Measurements from ENCODE around the gene SELENOW. TPM values are rescaled to one million over a fixed set of nuclear protein-coding genes. Genes with fewer than 3 reads are reported as not detected.
A peak's percentile ranks its signal among the peaks of the same experiment; 100 is the strongest.

Gene SELENOW
- total RNA-seq, 3 donors from 2014 or later (not counting 1 experiment from before 2014, with no cell fraction given), result 90.5 to 104 (median 97.2) TPM

GRCh38 chr19:47749326-47749725 is 29.2 kb upstream of the SELENOW start:
- WGBS (ENCODE audit: insufficient coverage), result 16% methylated on average over 3 of the region's 3 CpGs
- Histone ChIP-seq H3K4me3 (ENCODE audit: low read length) (no peak overlapping the region), H3K27me3 (ENCODE audit: control insufficient read depth, insufficient read depth, low read length) (no peaks in the 10 kb centered on the region), H3K9me3 (ENCODE audit: control insufficient read depth, insufficient read depth, low read length) (no peaks in the 10 kb centered on the region), H3K36me3 (ENCODE audit: control insufficient read depth, insufficient read depth, low read length) (peaks cover 60% of the 10 kb centered on the region), H3K4me1 (ENCODE audit: control insufficient read depth, insufficient read depth, low read length) (peaks cover 27% of the 10 kb centered on the region), H3K27ac (ENCODE audit: low read length) (no peak overlapping the region)
- peaks cover 19 to 27% of the 10 kb centered on the region in 2 donors for H3K4me1 Mint-ChIP-seq
- no peaks in the 10 kb centered on the region for H3K36me3 Mint-ChIP-seq
- no peaks in the 10 kb centered on the region for H3K27me3 Mint-ChIP-seq (ENCODE audit: low read depth in 2 of 2)
- TF ChIP-seq, protein P1, sequence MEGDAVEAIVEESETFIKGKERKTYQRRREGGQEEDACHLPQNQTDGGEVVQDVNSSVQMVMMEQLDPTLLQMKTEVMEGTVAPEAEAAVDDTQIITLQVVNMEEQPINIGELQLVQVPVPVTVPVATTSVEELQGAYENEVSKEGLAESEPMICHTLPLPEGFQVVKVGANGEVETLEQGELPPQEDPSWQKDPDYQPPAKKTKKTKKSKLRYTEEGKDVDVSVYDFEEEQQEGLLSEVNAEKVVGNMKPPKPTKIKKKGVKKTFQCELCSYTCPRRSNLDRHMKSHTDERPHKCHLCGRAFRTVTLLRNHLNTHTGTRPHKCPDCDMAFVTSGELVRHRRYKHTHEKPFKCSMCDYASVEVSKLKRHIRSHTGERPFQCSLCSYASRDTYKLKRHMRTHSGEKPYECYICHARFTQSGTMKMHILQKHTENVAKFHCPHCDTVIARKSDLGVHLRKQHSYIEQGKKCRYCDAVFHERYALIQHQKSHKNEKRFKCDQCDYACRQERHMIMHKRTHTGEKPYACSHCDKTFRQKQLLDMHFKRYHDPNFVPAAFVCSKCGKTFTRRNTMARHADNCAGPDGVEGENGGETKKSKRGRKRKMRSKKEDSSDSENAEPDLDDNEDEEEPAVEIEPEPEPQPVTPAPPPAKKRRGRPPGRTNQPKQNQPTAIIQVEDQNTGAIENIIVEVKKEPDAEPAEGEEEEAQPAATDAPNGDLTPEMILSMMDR (IDR thresholded peaks at IDR 0.05), result no peak
- ATAC-seq (no peak), DNase-seq (no peak)
- H3K27ac Mint-ChIP-seq, result peak overlapping the region in 1 of 2 donors; percentile 60
- no peak overlapping the region for H3K4me3 Mint-ChIP-seq
- intact Hi-C loops (cut with micrococcal nuclease), result no loop called here
- H3K9me3 Mint-ChIP-seq, result no peaks in the 10 kb centered on the region

- H3K27ac Mint-ChIP-seq, result no peak overlapping the region
- TF ChIP-seq, protein P1 (IDR thresholded peaks at IDR 0.05), result no peak
- no peaks in the 10 kb centered on the region for H3K9me3 Mint-ChIP-seq
- no peak overlapping the region for H3K4me3 Mint-ChIP-seq
- intact Hi-C loops (cut with micrococcal nuclease), result no loop called here
- H3K9me3 ChIP-seq (ENCODE audit: control insufficient read depth, insufficient read depth, low read length), result no peaks in the 10 kb centered on the region
- no peaks in the 10 kb centered on the region for H3K27me3 ChIP-seq (ENCODE audit: control insufficient read depth, insufficient read depth, low read length)
- no peaks in the 10 kb centered on the region for H3K36me3 Mint-ChIP-seq
- ATAC-seq (no peak), DNase-seq (no peak)
- 96% methylated on average over 18 of the region's 18 CpGs for WGBS (ENCODE audit: insufficient coverage)
- no peak overlapping the region for H3K4me3 ChIP-seq (ENCODE audit: low read length)
- H3K36me3 ChIP-seq (ENCODE audit: control insufficient read depth, insufficient read depth, low read length), result peaks cover 71% of the 10 kb centered on the region
- H3K27ac ChIP-seq (ENCODE audit: low read length), result no peak overlapping the region
- H3K4me1 Mint-ChIP-seq, result peaks cover 11 to 20% of the 10 kb centered on the region in 2 donors
- H3K4me1 ChIP-seq (ENCODE audit: control insufficient read depth, insufficient read depth, low read length), result peaks cover 20% of the 10 kb centered on the region
- no peaks in the 10 kb centered on the region for H3K27me3 Mint-ChIP-seq (ENCODE audit: low read depth in 2 of 2)
Observed at GRCh38 chr19:47750752-47751151, 27.8 kb upstream of the SELENOW start.

- TF ChIP-seq, protein P1 (IDR thresholded peaks at IDR 0.05), result no peak
- H3K9me3 Mint-ChIP-seq, result no peaks in the 10 kb centered on the region
- peaks cover 11 to 20% of the 10 kb centered on the region in 2 donors for H3K4me1 Mint-ChIP-seq
- H3K4me3 ChIP-seq (ENCODE audit: low read length), result no peak overlapping the region
- H3K27ac Mint-ChIP-seq, result peak overlapping the region in 1 of 2 donors; percentile 36
- no peak overlapping the region for H3K27ac ChIP-seq (ENCODE audit: low read length)
- 71% methylated on average over 27 of the region's 27 CpGs for WGBS (ENCODE audit: insufficient coverage)
- ATAC-seq (no peak), DNase-seq (peak in 1 of 2 donors; percentile 40)
- no peaks in the 10 kb centered on the region for H3K36me3 Mint-ChIP-seq
- peaks cover 9% of the 10 kb centered on the region for H3K4me1 ChIP-seq (ENCODE audit: control insufficient read depth, insufficient read depth, low read length)
- peaks cover 86% of the 10 kb centered on the region for H3K36me3 ChIP-seq (ENCODE audit: control insufficient read depth, insufficient read depth, low read length)
- intact Hi-C loops (cut with micrococcal nuclease), result no loop called here
- no peak overlapping the region for H3K4me3 Mint-ChIP-seq
- H3K27me3 ChIP-seq (ENCODE audit: control insufficient read depth, insufficient read depth, low read length), result no peaks in the 10 kb centered on the region
- no peaks in the 10 kb centered on the region for H3K27me3 Mint-ChIP-seq (ENCODE audit: low read depth in 2 of 2)
- H3K9me3 ChIP-seq (ENCODE audit: control insufficient read depth, insufficient read depth, low read length), result no peaks in the 10 kb centered on the region
Observed at GRCh38 chr19:47752440-47753211, 25.9 kb upstream of the SELENOW start.
